OCI-LY1 (cell line): ENCODE data around the gene SWAP70.

ENCODE experiments used
- H2AFZ ChIP-seq: fragments of 200-600 bp; sonication (generic), shearing (Covaris generic); 2 replicates; pipeline ENCODE4 v1.6.0; 2014; ENCODE audit warnings: antibody characterized with exemption, mild to moderate bottlenecking, low read length
- H3F3A ChIP-seq: fragments of 200-600 bp; sonication (generic), shearing (Covaris generic); 2 replicates; pipeline ENCODE4 v1.6.0; 2014; ENCODE audit warnings: mild to moderate bottlenecking, antibody characterized with exemption, low read length, moderate library complexity; ENCODE audit not compliant: insufficient read depth
- H3K27ac ChIP-seq: fragments of 200-600 bp; sonication (generic); 2 replicates; pipeline ENCODE4 v1.5.1; 2014; ENCODE audit warnings: low read length, mixed run types, mild to moderate bottlenecking, low read depth; ENCODE audit not compliant: poor library complexity, severe bottlenecking
- H3K27me3 ChIP-seq: fragments of 200-600 bp; sonication (generic); 2 replicates; pipeline ENCODE4 v1.6.0; 2014; ENCODE audit warnings: antibody characterized with exemption, mild to moderate bottlenecking, low read length, moderate library complexity; ENCODE audit not compliant: insufficient read depth
- H3K36me3 ChIP-seq: fragments of 200-600 bp; sonication (generic); 2 replicates; pipeline ENCODE4 v1.6.1; 2014; ENCODE audit warnings: mild to moderate bottlenecking, antibody characterized with exemption, low read length, moderate library complexity, mixed read lengths; ENCODE audit not compliant: insufficient read depth
- H3K4me1 ChIP-seq: fragments of 200-600 bp; sonication (generic); 2 replicates; pipeline ENCODE4 v1.5.1; 2014; ENCODE audit warnings: mild to moderate bottlenecking, low read length, moderate library complexity; ENCODE audit not compliant: insufficient read depth, severe bottlenecking
- H3K4me2 ChIP-seq: fragments of 200-600 bp; sonication (generic), shearing (Covaris generic); 2 replicates; pipeline ENCODE4 v1.6.1; 2014; ENCODE audit warnings: low read length
- H3K4me3 ChIP-seq: fragments of 200-600 bp; sonication (generic); 2 replicates; pipeline ENCODE4 v1.5.1; 2014; ENCODE audit warnings: low read length, low read depth, mild to moderate bottlenecking, mixed read lengths; ENCODE audit not compliant: poor library complexity, severe bottlenecking
- H3K79me2 ChIP-seq: fragments of 200-600 bp; shearing (Covaris generic); 2 replicates; pipeline ENCODE4 v1.6.1; 2016; ENCODE audit warnings: mixed run types, low read length, mixed read lengths; ENCODE audit not compliant: insufficient read depth
- H3K9ac ChIP-seq: fragments of 200-600 bp; sonication (generic), shearing (Covaris generic); 2 replicates; pipeline ENCODE4 v1.6.1; 2014; ENCODE audit warnings: mild to moderate bottlenecking, low read length, mixed read lengths
- H3K9me2 ChIP-seq: fragments of 200-600 bp; sonication (generic), shearing (Covaris generic); 2 replicates; pipeline ENCODE4 v1.6.1; 2014; ENCODE audit warnings: low read depth, mild to moderate bottlenecking, low read length, mixed read lengths
- H3K9me3 ChIP-seq: fragments of 200-600 bp; shearing (Covaris generic); 2 replicates; pipeline ENCODE4 v1.6.1; 2014; ENCODE audit warnings: low read length, mixed read lengths
- H4K20me1 ChIP-seq: fragments of 200-600 bp; sonication (generic), shearing (Covaris generic); 2 replicates; pipeline ENCODE4 v1.6.0; 2016; ENCODE audit warnings: mild to moderate bottlenecking, low read length; ENCODE audit not compliant: insufficient read depth
- EZH2 ChIP-seq: fragments of 200-600 bp; sonication (generic), shearing (Covaris generic); IDR thresholded peaks from 2 replicates; pipeline ENCODE4 v1.8.0; 2017; ENCODE audit warnings: borderline replicate concordance, mixed run types, mild to moderate bottlenecking, antibody characterized with exemption, low read length, moderate library complexity, mixed read lengths
- TF ChIP-seq, protein P1 (sequence below): fragments of 200-600 bp; sonication (generic), shearing (Covaris generic); IDR thresholded peaks from 2 replicates; pipeline ENCODE4 v1.5.1; 2017; ENCODE audit warnings: mild to moderate bottlenecking, antibody characterized with exemption, low read length, moderate library complexity, mixed read lengths

SWAP70 gene

DNA sequence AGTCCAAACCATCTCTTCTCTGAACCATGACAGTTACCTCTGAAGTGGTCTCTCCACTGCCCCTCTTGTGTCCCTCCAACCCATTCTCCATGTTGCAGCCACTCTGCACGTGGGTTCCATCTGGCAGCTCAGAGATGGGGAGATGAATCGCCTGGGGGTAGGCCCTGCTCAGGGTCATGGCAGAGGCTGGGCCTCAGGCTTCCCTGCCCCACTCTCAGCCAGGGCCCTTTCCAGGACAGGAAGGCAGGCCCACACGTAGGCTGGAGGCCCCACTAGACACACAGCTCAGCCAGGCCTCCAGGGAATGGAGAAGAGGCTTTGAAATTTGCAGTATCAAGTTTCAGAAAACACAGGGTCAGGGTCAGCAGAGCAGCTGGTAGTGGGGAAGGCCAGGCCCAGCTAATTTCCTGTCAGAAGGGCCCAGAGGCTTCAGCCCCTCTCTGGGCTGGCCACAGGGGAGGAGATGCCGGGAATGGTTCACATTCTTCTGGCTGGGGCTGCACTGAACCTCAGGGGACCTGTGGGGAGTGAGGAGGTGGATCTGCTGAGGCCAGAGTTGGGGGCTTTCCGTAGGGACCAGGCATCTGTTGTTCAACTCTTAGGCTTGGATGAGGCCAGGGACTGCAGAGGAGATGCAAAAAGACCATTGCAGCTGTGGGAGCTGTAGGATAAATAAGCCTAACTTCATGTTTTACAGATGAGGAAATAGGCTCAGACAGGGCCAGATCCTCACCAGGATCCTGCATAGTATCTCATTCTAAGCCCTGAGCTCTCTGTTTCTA, 101.6 kb downstream of the SWAP70 start:
- Histone ChIP-seq H3K4me3 (no peak overlapping the region), H3K4me1 (peaks cover 6% of the 10 kb centered on the region), H3K27ac (no peak overlapping the region), H3K27me3 (no peaks in the 10 kb centered on the region), H3K9me3 (no peaks in the 10 kb centered on the region), H3F3A (no peaks in the 10 kb centered on the region), H4K20me1 (no peaks in the 10 kb centered on the region), H3K36me3 (no peaks in the 10 kb centered on the region), H3K9me2 (no peaks in the 10 kb centered on the region), H3K79me2 (no peaks in the 10 kb centered on the region), H3K9ac (no peak overlapping the region), H2AFZ (no peak overlapping the region), H3K4me2 (no peak overlapping the region)
- TF ChIP-seq EZH2, result no peak
- TF ChIP-seq, protein P1, sequence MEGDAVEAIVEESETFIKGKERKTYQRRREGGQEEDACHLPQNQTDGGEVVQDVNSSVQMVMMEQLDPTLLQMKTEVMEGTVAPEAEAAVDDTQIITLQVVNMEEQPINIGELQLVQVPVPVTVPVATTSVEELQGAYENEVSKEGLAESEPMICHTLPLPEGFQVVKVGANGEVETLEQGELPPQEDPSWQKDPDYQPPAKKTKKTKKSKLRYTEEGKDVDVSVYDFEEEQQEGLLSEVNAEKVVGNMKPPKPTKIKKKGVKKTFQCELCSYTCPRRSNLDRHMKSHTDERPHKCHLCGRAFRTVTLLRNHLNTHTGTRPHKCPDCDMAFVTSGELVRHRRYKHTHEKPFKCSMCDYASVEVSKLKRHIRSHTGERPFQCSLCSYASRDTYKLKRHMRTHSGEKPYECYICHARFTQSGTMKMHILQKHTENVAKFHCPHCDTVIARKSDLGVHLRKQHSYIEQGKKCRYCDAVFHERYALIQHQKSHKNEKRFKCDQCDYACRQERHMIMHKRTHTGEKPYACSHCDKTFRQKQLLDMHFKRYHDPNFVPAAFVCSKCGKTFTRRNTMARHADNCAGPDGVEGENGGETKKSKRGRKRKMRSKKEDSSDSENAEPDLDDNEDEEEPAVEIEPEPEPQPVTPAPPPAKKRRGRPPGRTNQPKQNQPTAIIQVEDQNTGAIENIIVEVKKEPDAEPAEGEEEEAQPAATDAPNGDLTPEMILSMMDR, result no peak

DNA sequence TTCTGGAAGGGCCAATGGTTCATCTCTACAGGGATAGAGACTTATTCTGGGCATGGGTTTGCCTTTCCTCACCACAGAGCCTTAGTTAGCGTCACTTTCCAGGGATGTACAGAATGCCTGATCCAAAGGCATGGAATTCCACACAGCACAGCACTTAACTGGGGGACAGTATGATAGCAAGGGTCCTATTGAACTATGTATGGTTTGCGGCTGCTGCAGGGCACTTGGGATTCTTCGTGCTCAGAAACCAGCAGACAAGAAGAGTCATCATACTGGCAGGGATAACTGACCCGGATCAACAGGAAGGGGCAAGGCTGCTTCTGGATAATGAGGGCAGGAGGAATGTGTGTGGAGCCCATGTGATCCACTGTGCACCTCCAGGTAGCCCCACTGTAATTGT, 105.7 kb downstream of the SWAP70 start:
- Histone ChIP-seq H3K9me2 (no peaks in the 10 kb centered on the region), H3K27ac (no peak overlapping the region), H3K4me3 (no peak overlapping the region), H3K27me3 (no peaks in the 10 kb centered on the region), H3K9me3 (no peaks in the 10 kb centered on the region), H3K4me1 (peaks cover 6% of the 10 kb centered on the region), H3F3A (no peaks in the 10 kb centered on the region), H3K9ac (no peak overlapping the region), H3K4me2 (no peak overlapping the region), H2AFZ (no peak overlapping the region), H3K36me3 (no peaks in the 10 kb centered on the region), H3K79me2 (no peaks in the 10 kb centered on the region), H4K20me1 (no peaks in the 10 kb centered on the region)
- TF ChIP-seq, protein P1, result no peak
- TF ChIP-seq EZH2, result no peak

DNA sequence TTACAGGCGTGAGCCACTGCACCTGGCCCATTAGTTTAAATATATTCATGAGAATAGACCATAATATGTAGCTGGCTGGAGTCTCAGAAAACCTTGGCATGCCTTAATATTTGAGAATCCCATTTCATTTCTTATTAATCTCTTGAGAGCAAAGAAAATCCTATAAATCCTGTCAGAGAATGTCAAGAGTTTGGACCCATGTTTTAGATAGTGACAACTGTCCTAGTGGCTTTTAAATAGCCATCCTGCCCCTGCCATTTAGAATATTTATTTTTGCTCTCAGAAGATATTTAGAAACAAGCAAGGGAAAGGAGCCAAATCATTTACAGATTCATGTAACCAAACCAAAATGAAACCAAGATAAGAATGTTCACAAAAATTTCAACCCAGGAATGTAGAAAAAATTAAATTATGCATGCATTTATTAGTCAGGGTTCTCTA, 107.2 kb downstream of the SWAP70 start:
- no peaks in the 10 kb centered on the region for H3K4me1 ChIP-seq
- H3K36me3 ChIP-seq, result no peaks in the 10 kb centered on the region
- H3F3A ChIP-seq, result no peaks in the 10 kb centered on the region
- no peak overlapping the region for H3K27ac ChIP-seq
- H3K4me2 ChIP-seq, result no peak overlapping the region
- no peak overlapping the region for H3K9ac ChIP-seq
- no peaks in the 10 kb centered on the region for H3K9me3 ChIP-seq
- no peaks in the 10 kb centered on the region for H4K20me1 ChIP-seq
- H3K9me2 ChIP-seq, result no peaks in the 10 kb centered on the region
- TF ChIP-seq, protein P1, result no peak
- no peak for TF ChIP-seq EZH2
- H3K79me2 ChIP-seq, result no peaks in the 10 kb centered on the region
- H3K27me3 ChIP-seq, result no peaks in the 10 kb centered on the region
- no peak overlapping the region for H3K4me3 ChIP-seq
- H2AFZ ChIP-seq, result no peak overlapping the region
